Posterior cingulate gyrus (tissue), 11 donors: Measurements from ENCODE around the gene FAF1.

Source experiments
- DNase-seq, 10 donors: peaks; one replicate each; pipeline versions ENCODE4 v3.0.0 to v3.0.0-alpha.2; 2020 to 2021; ENCODE audit warnings: mixed read lengths in 3 of 10
- intact Hi-C: fragments of 100-400 bp; cut with DNase I; formaldehyde crosslinking; loops from one replicate; pipeline ENCODE4 v1.15.1; 2023

The FAF1 gene

DNA sequence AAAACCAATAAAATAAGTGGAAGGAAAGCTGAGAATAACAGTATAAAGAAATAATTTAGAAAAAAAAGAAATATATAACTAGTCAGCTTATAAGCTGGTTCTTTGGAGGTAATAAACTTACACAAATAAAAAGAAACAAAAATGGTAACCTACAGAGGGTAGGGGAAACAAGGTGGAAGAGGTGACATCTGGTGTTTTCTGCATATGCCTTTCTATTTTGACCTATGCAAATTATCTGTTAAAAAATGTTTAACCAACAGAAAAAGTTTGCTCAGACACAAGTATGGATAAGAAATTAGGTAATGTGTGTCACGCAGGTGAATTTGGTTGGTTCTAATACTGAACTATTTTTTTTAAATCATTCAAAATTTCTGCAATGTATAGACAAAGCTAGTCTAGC, 483.3 kb downstream of the FAF1 start:
- no peak for DNase-seq
- intact Hi-C loops: no loop called here

DNA sequence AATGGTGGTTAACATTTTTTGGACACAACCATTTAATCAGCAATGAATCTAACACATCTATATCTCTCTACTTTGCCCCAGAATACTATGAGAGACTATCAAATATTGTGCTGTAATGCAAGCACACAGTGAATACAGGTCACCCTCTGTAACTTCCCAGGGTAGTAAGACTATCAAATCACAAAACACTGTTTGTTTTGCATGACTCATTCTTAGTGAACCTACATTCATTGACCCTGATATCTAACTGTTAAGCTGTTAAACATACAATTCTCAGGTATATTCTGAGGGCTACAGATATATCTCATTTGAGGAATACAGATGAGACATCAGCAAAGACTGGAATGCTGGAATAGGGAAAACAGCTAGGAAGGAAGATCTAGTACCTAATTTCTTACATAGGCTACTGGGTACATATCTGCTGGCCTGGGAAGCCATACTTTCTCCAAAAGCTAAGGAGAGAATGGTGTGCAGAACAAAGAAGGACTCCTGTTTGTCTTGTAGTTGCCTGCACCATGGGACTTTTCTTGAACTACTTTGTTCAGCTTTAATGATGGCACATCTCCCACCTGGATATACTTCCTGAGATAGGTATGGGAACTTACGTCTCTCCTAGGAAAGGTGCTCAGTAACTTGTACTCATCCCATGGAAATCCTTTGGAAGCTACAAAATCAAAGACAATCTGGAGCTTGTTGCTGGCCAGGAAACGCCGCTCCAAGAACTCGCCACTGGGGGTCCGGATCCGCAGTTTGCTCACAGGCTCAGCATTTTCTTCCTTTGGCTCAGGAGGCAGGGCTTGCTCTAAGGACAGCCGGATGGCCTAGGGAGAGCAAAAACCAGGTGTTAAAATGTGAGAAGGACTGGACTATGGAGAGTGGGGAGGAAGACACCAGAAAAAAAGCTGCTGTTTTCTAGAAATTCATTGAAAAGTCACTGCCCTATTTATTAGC, 484.9 kb downstream of the FAF1 start:
- intact Hi-C loops: no loop called here
- no peak for DNase-seq

DNA sequence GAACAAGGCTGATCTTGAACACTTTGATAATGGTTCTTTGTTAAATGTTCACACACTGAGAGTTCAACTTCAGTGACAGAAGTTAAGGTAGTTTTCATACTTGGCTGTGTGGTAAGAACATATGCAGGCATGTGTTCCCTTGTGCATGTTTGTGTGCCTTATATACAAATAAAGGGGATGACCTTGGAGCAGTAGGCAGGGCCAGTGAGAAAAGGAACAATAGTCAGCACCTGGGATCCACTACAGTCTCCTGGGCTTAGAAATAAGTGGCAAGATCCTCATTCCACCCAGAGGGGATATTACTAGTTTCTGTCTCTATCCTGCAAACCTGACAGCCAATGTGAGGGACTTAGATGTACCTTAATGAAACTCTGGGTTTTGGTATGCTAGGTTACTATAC, 486.6 kb downstream of the FAF1 start:
- DNase-seq: no peak
- intact Hi-C loops: no loop called here

DNA sequence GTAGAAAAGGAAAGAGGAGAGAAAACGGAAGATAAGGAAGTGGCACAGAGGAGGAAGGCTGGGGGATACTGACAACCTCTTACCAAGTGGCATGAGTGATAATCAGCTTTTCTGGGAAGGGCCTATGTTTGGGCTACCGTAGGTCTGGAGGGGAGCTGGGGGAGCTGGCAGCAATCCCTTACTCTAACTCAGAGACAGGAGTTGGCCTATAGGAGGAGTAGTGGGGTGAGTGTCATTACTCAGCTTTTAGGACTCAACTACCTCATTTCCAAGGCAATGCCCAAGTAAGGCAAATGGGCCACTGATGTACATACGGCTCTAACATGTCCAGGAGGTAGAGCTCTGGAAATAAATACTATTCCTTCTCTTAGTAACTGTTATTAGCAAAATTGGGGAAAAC, 488.1 kb downstream of the FAF1 start:
- no peak for DNase-seq
- intact Hi-C loops: no loop called here

DNA sequence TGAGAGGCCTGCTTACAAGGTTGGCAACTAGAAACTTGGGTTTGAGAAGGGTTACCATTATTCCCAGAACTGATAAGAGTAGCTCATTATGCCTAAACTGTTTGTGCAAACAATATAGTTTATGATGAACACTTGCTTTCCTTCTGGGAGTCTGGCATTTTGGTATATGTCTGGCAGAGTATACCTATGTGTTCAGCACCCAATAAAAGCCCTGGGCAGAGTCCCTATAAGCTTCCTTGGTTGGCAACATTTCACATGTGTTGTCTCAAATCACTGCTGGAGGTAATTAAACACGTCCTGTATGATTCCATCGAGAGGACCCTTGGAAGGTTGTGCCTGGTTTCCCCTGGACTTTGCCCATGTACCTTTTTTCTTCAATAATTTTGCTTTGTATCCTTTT, 497.1 kb downstream of the FAF1 start:
- intact Hi-C loops: no loop called here
- DNase-seq: no peak

DNA sequence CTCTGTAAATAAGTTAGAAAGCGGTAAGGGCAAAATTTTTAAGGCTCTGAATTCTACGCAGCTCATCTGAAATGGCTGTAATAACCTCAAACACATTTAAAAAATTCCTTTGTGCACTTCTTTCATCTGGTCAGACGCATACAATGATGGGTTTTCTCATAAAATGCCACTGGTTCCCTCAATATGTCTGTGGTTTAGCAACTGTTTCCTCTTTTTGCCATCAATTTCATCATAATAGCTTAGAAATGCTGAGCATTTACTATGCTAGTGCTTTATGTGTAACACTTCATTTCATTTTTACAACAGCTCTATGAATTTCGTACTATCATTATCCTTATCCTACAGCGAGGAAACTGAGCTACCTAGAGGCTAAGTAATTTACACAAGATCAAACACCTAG, 501.6 kb downstream of the FAF1 start:
- intact Hi-C loops: no loop called here
- no peak for DNase-seq

DNA sequence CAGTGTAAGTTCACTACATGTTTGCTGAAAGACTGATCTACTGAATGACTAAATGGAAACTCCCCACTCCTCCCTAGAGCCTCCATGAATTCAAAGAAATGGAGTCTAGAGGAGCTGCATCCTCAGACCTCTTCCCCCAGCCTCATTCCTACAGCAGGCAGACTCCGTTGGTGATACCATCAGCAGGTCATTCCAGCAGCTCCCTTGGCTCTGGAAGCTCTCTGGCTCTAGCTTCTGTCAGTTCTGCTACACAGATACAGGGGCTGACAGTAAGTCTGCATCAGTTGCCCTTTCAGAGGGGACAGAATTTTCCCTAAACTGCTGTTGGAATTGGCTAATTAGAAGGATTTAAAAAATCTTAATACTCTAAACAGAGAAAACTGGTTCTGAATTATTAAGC, 505.2 kb downstream of the FAF1 start:
- intact Hi-C loops: no loop called here
- no peak for DNase-seq

DNA sequence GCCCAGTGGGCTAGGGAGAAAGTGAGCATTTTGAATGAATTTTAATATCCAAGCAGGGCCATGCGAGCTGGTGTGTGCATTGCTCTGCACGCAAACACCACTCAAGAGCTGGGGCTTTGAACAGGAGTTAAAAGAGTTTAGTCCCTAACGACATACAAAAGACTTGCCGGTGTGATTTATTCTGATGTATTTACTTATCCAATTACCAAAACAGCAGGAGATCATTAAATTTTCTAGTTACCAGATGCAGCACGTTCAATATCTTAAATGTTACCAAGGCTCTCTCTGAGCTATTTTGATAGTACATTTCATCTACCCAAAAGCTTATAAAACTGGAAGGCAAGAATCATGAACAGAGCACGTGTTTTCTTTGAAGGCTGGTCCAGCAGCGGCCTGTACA, 506.8 kb downstream of the FAF1 start:
- intact Hi-C loops: no loop called here
- no peak for DNase-seq

DNA sequence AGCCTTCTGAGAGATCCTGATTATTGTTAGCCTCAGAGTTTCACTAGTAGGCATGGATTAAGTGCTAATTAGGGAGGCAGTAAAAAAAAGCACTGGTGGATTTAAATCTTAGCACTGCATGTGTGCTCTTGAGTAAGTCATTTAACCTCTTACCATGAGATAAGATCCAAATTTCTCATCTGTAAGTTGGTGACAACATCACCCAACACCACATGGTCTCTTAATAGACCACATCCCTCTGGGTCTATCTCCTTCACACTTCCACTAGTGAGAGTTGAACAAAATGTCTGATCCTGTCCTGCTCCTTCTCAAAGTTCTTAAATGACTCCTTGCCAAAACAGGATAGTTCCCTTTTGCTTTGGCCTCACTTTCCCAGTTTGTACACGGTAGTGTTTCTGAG, 507.4 kb downstream of the FAF1 start:
- intact Hi-C loops: no loop called here
- no peak for DNase-seq

DNA sequence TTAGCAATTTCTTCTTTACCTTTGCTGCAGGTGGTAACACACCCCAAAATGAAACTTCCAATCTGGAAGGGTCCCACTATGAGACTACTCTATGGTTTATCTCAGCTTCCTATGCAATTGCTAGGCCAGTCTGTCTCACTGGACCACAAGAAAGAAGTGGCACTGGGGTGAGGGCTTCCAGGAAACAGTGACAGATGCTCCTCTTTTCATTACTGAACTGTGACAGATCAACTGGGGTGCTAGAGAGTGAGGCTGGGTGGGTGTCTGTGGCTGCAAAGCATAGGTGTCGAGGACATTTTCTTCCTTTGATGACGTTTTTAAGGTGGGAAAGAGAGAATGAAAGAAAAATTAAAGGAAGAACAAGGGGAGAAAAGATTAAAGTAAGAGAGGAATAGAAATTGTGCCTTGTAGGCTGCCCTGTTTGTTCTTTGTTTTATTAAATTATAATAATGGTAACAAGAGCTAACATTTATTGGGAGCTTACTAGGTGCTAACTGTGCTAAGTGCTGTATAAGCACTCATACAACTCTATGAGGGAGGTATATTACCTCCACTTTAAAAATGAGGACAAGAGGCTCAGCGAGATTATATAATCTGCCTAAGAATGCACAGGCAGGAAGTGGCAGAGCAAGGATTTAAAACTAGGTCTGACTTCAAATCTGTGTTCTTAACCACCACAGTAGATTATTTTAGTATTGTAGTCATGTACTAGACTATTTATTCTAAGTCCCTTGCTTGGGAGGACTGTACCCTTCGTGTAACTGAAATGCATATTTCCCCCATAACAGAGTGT, 509.0 kb downstream of the FAF1 start:
- intact Hi-C loops: no loop called here
- DNase-seq: no peak

DNA sequence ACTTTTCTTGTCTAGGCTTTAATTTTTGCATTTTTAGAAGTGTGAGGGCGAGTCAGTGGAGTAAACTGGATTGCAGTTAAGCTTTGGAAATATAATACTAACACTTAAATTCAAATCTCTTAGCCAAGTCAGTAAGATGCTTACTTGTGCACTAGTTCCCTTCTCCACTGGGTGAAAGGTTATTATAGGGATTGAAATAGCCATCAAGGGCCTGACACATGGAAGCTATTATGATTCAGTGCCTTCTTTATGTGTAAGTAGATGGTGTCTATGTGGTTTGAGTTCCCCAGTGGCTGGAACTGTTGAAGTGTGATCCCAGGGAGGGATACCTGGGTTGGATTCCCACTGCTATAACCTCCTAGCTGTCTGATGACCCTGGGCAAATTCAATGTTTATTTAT, 512.1 kb downstream of the FAF1 start:
- intact Hi-C loops: no loop called here
- DNase-seq: no peak

DNA sequence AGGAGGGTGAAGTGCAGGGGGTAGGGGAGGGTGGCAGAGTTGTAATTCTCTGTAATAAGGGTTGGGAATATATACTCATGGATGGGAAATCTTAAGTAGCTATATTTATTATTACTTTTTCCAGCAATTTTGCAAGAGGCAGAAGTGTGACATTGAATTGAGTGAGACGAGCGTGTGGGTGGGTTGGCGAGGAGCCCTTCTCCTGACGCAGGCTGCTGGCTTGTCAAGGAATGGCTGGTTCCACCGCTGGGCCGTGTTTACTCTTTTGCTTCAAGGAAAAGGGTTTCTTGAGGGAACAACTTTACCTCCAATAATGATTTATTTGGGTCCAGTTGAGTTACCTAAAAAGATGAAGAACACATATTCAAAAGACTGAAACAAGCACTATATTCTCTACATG, 518.9 kb downstream of the FAF1 start:
- intact Hi-C loops: no loop called here
- DNase-seq: peak in 2 of 10 donors; percentile 27 to 81

DNA sequence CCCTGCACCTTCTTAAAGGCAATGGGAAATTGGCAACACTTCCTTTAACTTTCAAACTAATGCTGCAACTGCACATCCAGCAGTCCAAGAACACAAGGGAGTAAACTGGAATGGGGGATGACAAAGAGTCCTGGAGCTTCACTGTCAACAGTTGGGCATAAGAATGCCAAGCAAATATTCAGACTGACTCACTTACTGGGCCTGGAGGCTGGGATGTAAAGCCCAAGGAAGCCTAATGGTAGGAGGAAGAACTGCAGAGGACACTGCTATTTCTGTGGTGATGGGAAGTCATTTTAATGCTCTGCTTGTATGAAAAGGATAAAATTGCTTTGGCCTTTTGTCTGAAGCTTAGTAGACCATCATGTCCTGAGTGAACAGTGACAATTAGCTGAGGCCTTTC, 521.1 kb downstream of the FAF1 start:
- intact Hi-C loops: no loop called here
- no peak for DNase-seq

DNA sequence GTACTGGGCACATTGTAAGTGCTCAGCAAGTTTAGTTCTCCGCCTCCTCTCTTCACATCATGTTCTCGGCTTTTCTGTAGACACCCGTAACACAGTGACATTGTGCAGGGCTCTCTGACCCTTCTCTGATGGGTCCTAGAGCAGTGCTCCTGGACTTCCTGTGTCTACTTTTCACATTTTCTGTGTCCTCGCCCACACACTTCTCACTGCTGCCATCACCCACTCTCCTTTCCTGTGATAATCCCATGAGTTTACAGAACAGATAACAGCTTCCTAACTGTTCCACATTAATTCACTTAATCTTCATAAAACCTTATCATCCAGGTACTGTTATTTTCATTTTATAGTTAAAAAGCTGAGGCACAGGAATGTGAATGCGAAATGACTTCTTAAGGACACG, 523.6 kb downstream of the FAF1 start:
- no peak for DNase-seq
- intact Hi-C loops: no loop called here

DNA sequence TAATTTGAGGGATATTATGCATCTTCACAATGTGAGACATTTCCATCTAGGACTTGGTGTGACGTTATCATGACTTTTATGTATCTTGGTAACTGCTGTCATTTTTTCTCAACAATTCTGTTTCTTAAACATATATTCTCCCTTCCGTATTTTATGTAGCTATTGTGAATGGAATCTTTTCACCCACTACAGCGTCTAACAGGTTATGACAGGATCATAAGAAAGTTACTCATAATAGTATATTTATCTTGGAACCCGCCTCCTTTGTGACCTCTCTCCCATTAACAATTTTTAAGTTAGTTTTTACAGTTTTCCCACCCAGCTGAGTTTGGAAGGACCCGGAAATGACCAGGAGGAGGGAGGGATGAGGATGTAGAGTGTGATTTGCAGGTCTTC, 530.1 kb downstream of the FAF1 start:
- no peak for DNase-seq
- intact Hi-C loops: no loop called here

DNA sequence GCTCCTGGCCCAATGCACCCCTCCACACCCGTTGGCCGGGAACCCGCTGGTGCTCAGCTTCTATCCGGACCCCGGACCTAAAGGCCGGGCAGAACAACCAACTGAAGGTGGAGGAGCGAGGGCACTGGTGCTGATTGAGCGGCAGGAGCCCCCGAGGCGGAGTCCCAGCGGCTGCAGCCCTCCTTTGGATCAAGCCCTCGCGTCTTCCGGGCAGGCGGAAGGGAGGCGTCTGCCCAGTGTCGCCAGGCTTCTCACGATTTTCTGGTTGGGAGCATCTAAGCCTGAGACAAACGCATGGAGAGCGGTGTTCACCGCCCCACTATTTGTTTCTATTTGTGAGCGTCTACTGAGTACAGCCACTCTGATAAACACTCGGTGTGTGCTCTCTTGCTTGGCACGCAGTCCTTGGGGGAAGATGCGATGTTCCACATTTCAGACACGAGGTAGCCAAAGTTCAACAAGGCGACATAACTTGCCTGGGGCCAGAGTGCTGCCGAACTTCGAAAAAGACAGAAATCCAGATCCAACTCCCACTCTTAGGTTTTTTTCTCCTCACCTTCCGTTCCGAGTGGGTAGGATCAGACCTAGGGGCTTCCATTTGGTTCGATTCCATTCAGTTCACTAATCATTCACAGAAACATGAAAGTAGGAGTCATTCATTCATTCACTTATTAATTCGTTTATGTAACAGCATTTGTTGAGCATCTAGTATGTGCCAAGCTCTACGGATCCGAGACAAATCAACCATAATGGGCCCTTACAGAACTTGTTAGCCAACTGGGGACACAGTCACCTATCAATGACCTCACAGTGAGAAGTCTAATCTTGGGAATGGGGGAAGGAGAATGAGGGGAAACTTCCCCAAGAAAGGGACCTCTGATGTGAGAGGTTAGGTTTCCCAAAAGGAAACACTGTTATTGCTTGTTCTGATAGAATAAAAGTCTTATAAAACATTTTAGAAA, 532.0 kb downstream of the FAF1 start:
- intact Hi-C loops: loop anchor here (10.0 kb wide), 1 partner anchor 277 kb away; no protein-coding TSS in a partner anchor
- DNase-seq: no peak

DNA sequence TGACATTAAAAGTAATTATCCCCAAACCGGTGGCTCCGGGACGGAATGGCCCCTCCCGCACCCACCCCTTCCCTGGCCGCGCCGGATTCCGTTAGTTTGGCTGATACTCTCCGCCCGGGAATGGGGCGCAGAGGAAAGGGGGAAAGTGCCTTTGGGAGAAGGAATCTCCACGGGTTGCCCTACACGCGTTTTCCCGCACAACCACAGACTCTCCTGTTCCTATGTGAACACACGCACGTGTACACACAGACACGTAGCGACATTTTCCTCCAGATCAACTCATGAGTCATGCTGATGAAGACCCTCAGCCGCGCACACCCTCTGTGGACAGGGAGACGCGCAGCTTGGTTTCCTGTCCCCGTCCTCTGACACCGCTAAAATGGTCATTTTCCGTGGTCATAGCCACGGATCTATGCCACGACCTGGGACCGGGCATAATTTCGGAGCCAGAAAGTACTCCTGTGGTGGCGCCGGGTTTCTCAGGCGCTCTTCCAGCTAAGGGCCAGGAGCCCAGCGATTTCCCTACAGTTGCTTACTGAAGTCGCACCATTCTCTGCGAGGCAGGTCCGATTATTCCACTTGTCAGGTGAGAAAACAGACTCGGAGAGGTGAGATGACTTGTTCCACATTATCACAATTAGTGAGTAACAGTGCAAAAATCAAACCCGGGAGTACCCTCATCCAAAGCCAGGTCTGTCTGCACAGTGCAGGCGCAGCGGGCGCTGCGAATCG, 532.8 kb downstream of the FAF1 start:
- no peak for DNase-seq
- intact Hi-C loops: loop anchor here (10.0 kb wide), 1 partner anchor 278 kb away; no protein-coding TSS in a partner anchor

DNA sequence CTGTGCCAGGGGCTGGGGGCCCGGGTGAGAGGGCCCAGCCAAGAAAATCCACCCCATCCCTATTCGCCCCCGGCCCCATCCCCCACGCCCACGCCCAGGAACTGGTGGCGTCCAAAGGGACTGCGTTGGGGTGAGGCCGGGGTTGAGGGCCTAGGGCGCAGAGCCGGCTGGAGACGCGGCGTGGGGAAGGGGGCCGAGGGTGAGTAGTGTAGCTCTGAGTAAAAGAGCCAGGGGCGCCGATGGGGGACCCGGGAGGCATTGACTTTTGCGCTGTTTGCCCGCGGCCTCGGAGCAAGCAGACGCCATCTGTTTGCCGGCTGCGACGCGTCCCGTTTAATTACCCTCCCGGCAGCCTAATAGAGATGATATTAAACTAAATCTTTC, 533.4 kb downstream of the FAF1 start:
- peak in 1 of 10 donors; percentile 77 for DNase-seq
- intact Hi-C loops: loop anchor here (10.0 kb wide), 1 partner anchor 278 kb away; no protein-coding TSS in a partner anchor

DNA sequence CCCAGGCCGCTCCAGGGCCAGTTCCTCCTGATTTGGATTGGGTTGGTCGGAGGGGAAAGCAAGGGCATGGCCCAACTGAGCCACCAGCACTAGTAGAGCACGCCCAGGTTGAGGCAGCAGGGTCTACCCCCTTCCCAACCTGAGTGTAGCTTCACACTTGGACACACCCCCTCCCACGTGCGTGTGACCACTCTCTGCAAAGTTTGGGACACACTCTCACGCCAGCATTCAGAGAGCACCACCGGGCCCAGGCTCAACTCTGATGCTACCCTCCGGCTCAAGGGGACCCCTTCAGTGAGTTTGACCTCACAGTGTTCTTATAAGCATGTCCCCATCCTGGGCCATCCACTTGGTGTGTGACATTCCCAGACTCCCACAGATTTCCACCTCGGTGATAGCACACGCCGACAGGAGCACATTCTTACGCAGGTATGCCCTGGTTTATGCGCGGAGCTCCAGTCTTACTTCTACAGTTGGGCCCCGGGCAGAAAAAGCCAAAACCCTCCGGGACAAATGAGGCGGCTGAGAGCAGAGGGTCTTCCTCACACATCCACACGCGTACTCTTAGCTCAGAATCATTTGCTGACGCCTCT, 533.9 kb downstream of the FAF1 start:
- DNase-seq: no peak
- intact Hi-C loops: loop anchor here (10.0 kb wide), 1 partner anchor 279 kb away; no protein-coding TSS in a partner anchor
